KG1 (cell line): ENCODE measurements around the gene CLMP.
"Not testable (repeated sequence)": the region's sequence is repeated elsewhere in the genome, so short reads cannot be mapped to it uniquely, and the experiment has no call there.

Experiments used
- DNase-seq: peaks from one replicate; lab custom pipeline; 2025; lab: John Stamatoyannopoulos, UW

CLMP gene

GRCh38 chr11:123217897-123218296 lies 22.8 kb upstream of the CLMP start:
- DNase-seq = no peak

GRCh38 chr11:123216249-123216648 lies 21.2 kb upstream of the CLMP start:
- no peak for DNase-seq

DNA sequence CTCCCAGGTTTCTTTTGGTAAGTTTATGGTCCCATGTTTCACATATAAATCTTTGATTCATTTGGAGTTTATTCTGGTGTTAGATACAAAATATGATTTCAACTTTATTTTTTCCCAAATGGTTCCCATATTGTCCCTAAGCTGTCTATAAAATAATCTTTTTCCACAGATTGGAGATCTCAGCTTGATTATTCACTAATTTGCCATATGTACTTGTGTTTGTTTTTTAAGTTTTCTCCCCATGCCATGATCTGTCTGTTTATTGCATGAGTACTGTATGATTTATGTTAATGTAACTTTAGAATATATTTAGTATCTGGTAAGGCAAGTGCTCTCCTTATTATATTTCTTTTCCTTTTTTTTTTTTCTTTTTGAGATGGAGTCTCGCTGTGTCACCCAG lies 19.9 kb upstream of the CLMP start:
- DNase-seq = no peak

DNA sequence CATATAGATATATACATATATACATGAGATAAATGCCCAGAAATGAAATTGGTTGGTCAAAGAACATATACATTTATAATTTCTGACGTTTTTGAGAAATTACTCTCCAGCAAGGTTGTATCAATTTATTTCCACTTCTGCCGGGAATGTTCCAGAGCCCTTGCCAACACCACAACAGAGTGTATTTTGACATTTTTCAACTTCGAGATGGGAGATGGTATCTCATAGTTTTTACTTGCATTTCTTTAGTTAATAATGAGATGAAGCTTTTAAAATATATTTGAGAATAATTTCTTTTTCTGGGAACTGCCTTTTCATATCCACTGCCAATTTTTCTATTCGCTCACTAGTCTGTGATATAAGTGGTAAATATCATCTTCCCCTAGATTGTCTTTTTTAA lies 19.3 kb upstream of the CLMP start:
- no peak for DNase-seq

- no peak for DNase-seq
These were observed 18.3 kb upstream of the CLMP start for GRCh38 chr11:123213307-123213771.

- DNase-seq = no peak
These were observed 17.4 kb upstream of the CLMP start for GRCh38 chr11:123212406-123212805.

DNA sequence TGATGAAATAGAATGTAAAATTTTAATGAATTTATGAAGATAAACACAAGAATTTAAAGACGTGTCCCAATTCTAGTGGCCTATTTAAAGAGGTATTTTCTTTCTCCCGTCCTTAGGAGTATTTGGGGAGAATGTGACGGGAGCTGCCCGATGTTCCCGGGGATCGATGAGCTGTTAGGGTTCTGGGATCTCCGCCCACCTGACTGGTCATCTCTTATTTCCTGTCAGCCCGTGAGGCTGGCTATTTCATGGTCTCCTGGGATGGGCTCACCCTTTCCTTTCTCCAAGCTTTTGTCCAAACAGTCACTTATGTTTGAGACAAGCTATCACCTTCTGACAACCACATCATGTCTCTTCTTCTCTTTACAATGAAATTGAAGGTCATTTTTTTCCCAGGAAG lies 16.9 kb upstream of the CLMP start:
- no peak for DNase-seq

GRCh38 chr11:123211149-123211852 lies 16.3 kb upstream of the CLMP start:
- DNase-seq = no peak

- no peak for DNase-seq
These were observed 14.5 kb upstream of the CLMP start for GRCh38 chr11:123209591-123209990.

DNA sequence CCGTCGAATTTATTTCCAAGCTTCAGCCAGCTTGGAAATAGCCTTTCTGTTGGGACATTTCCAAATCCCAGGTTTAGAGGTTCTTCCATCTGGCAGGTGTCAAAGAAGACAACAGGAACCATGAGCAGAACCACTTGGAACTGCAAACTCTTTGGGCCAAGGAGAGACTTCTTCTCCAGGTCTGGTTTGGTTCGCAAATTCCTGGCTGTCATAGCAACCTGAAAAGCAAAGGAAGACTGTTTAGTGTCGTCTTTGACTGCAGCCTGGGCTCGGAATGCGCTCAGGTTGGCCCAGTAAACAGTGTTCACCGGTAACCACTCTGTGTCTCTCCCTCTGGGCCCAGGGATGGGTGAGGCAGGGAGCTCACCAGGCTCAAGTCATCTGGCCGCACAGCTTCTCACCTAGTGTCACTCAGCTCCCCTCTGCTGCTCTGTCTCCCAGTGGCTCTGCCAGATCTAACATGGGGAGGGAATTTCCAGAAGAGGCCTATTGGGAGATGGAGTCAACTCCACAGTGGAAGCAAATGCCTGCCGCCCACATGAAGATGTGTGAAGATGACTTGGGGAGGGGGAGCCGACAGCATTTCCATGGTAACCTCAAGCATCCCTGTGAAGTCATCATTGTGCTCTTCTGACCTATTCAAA lies 11.9 kb upstream of the CLMP start:
- no peak for DNase-seq

DNA sequence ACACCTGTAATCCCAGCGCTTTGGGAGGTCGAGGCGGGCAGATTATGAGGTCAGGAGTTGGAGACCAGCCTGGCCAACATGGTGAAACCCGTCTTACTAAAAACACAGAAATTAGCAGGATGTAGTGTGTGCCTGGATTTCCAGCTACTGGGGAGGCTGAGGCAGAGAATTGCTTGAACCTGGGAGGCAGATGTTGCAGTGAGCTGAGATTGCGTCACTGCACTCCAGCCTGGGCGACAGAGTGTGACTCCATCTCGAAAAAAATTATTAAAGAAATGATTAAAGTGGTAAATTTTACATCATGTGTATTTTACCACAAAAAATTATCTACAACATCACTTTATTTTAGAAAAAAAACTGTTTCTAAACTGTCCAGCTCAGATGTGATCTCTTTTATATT lies 11.0 kb upstream of the CLMP start:
- DNase-seq = not testable (repeated sequence)

- no peak for DNase-seq
These were observed 8.9 kb upstream of the CLMP start for GRCh38 chr11:123203934-123204333.

DNA sequence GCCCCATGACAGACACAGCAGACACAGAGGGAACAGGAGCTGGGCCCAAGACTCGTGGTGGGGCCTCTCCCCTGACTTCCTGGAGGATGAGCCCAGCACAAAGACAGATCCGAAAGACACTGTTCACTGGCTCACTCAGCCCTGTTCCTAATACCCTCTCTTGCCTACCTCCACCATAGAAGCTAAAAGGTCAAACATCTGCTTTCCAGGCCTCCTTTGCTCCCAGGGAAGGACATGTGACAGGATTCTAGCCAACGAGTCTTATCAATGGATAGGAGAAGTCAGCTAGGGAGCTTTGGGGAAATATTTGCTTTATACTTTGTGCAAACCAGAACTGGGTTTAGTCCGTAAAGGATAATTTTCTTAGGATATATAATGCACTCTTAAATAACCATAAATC lies 8.4 kb upstream of the CLMP start:
- no peak for DNase-seq

DNA sequence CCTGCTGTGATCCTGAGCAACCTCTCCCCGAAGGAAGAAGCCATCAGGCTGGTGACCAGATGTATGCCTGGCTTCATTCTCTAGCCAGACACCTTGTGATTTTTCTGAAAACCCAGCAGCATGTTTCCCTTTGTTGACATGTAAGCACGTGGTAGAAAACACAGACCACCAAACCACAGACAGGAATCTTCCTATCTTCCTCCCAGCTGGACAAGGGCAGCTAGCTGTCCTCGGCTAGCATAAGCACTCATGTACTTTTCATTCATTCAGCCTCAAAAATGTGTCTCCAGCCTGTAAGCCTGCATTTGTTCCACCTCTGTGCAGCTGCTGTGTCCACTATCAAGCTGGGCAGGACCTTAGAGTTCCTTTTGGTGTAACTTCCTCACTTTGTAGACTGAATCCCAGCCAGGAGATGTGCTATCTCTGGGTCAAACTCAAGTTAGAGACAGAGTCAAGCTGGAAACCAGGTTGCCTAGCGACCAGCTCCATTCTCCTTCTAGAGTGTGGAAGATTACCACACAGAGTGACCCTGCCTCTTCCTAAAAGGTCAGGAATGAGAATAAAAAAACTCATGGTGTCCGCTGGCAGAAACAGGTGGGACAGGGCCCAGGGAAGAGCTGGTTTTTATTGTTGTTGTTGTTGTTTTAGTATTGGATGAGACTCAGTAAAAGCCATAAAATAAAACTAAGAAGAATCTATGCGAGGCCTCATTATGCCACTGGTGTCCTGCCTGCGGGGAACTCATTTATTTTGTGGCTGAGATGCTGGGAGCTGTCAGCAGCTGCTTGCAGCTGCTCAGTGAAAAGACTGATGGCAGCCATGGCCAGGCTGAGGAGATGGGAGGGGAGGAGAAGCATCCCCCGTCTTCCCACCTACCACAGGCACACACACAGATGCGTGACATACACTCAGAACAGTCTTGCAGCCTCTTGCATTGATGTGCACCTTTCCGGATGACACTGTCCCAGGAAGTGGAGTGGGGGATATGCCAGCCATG lies 7.4 kb upstream of the CLMP start:
- no peak for DNase-seq

GRCh38 chr11:123200264-123200663 lies 5.2 kb upstream of the CLMP start:
- DNase-seq = no peak

- DNase-seq = no peak
These were observed 2.7 kb upstream of the CLMP start for GRCh38 chr11:123197711-123198110.

DNA sequence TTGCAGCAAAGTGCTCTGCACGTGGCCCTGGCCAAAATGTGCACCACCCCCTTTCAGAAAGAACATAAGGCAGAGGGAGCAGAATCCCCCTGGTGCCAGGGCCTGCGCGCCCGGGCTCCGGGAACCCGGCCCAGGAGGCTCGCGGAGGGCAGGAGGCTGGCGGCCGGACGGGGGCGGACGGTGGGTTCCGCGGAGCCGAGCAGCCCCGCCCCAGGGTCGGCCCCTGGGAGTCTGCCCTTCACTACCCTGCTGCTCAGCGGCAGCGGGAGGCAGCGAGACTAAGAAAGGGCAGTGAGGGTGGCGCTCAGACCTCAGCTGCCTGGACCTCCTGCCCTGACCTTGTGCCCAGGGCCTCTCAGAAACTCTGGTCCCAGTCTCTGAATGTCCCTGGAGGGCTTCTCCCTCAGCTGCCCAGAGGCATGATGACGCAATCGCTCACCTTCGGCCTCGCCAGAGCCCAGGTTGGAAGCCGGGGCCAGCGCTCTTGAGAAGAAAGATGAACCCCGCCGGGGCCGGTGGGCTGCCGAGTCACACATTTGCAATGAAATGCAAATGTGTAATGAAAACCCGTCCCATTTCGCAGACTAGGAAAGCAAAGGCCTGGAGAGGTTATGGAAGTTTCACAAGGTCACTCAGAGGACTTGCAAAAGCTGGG lies 1.1 kb upstream of the CLMP start:
- no peak for DNase-seq

- no peak for DNase-seq
These were observed 486 bp downstream of the CLMP start for GRCh38 chr11:123194337-123195187.

GRCh38 chr11:123193742-123194141 lies 1.3 kb downstream of the CLMP start:
- DNase-seq = no peak

DNA sequence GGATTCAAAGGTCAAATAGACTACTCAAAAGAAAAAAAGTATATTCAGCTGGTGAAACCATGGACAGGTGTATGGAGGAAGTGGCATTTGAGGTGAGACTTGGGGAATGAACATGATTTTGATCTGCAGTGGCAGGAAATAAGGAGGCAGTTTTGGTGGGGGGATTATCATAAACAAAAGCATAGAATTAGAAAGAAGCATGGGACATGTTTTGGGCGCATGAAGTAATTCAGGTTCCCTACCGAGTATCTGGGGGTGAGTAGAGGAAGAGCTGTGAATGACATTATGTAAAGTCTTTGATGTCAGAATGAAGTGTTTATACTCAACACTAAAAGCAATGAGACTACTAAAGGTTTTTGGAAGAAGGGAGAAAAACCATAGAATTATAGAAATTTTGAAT lies 3.1 kb downstream of the CLMP start:
- DNase-seq = no peak

- no peak for DNase-seq
These were observed 4.5 kb downstream of the CLMP start for GRCh38 chr11:123190518-123190917.
